Esophagus squamous epithelium (tissue), 5 donors: ENCODE data around the gene EGFL7. TPM values are rescaled to one million over a fixed set of nuclear protein-coding genes. Genes with fewer than 3 reads are reported as not detected.

Experiments
- DNase-seq: peaks from one replicate; lab custom pipeline; 2025; lab: John Stamatoyannopoulos, UW
- H3K27ac ChIP-seq, 4 donors: fragments of 200-600 bp; sonication (generic); one replicate each; pipeline ENCODE4 v1.5.1; 2016 to 2019; ENCODE audit warnings: mild to moderate bottlenecking in 1 of 4
- H3K27me3 ChIP-seq, 4 donors: fragments of 200-600 bp; sonication (generic); 1 replicate in 3 of 4; 2 replicates in 1 of 4; pipeline versions ENCODE4 v1.5.1 to v1.6.0; 2017 to 2021; ENCODE audit warnings: antibody characterized with exemption in 1 of 4
- H3K36me3 ChIP-seq, 3 donors: fragments of 200-600 bp; sonication (generic); one replicate each; pipeline ENCODE4 v1.5.1; 2016 to 2019
- H3K4me1 ChIP-seq, 3 donors: fragments of 200-600 bp; sonication (generic); one replicate each; pipeline ENCODE4 v1.5.1; 2017 to 2019
- H3K4me3 ChIP-seq, 4 donors: fragments of 200-600 bp; sonication (generic); 1 replicate in 3 of 4; 2 replicates in 1 of 4; pipeline ENCODE4 v1.5.1; 2016 to 2019; ENCODE audit warnings: mild to moderate bottlenecking in 2 of 4, moderate library complexity in 1 of 4
- H3K9me3 ChIP-seq, 3 donors: fragments of 200-600 bp; sonication (generic); one replicate each; pipeline ENCODE4 v1.5.1; 2016 to 2019
- CTCF ChIP-seq, 6 experiments: fragments of 450-650 bp in 4 of 6; fragments of 200-600 bp in 2 of 6; sonication (generic) in 2 of 6; IDR thresholded peaks; one replicate each; pipeline ENCODE4 v1.5.1; 2016 to 2019; ENCODE audit warnings: antibody characterized with exemption in 6 of 6, mild to moderate bottlenecking in 4 of 6, moderate library complexity in 4 of 6
- POLR2A ChIP-seq, 4 donors: fragments of 450-650 bp; IDR thresholded peaks; one replicate each; pipeline ENCODE4 v1.6.1; 2017; ENCODE audit warnings: antibody characterized with exemption in 4 of 4, mild to moderate bottlenecking in 4 of 4, moderate library complexity in 3 of 4
- WGBS, 2 donors: methylation state at CpG; one replicate each; pipeline ENCODE4 v1.1.5; 2018; 5-methylcytosine and 5-hydroxymethylcytosine counted together
- intact Hi-C: fragments of 100-400 bp; cut with DNase I; formaldehyde crosslinking; loops from one replicate; pipeline ENCODE4 v1.15.0; 2022
- total RNA-seq, 4 donors: library from RNA; depleted of rRNA; stranded (reverse); fragments of >200 nt; gene quantifications; one replicate each; pipeline ENCODE4 v1.1.0, GENCODE V29; 2016
- donor health status: DM: yes; HTN: yes; CAD: no.

EGFL7 gene
- total RNA-seq, 4 donors from 2014 or later, result 5.2 to 41.2 (median 21.2) TPM

- peaks cover 19 to 55% (median 19%) of the 10 kb centered on the region in 3 donors for H3K4me1 ChIP-seq
- peak overlapping the region; percentile 42 to 75 (median 66) for H3K27ac ChIP-seq
- DNase-seq, result no peak
- H3K4me3 ChIP-seq, result no peak overlapping the region
- no peak for TF ChIP-seq CTCF (IDR thresholded peaks at IDR 0.05)
- TF ChIP-seq POLR2A (IDR thresholded peaks at IDR 0.05), result no peak
- intact Hi-C loops, result no loop called here
- 60% methylated on average over 1 of the region's 8 CpGs; no CpG with 5 or more reads in 1 of the 2 donors for WGBS, 2 donors
- no peaks in the 10 kb centered on the region for H3K9me3 ChIP-seq
- peaks cover 0 to 66% (median 3%) of the 10 kb centered on the region in 4 donors for H3K27me3 ChIP-seq
- no peaks in the 10 kb centered on the region for H3K36me3 ChIP-seq
Observed at GRCh38 chr9:136714893-136715274, 52.2 kb downstream of the EGFL7 start.

- Histone ChIP-seq H3K27ac (no peak overlapping the region), H3K4me3 (no peak overlapping the region), H3K9me3 (no peaks in the 10 kb centered on the region), H3K36me3 (peaks cover 0 to 12% (median 3%) of the 10 kb centered on the region in 3 donors), H3K27me3 (peaks cover 0 to 50% (median 0%) of the 10 kb centered on the region in 4 donors), H3K4me1 (peaks cover 36 to 71% (median 38%) of the 10 kb centered on the region in 3 donors)
- WGBS, 2 donors, result 65% methylated on average over 7 of the region's 16 CpGs; no CpG with 5 or more reads in 1 of the 2 donors
- no peak for DNase-seq
- intact Hi-C loops, result no loop called here
- TF ChIP-seq POLR2A (IDR thresholded peaks at IDR 0.05), result no peak
- TF ChIP-seq CTCF (IDR thresholded peaks at IDR 0.05), result no peak
Observed at GRCh38 chr9:136717399-136717798, 54.7 kb downstream of the EGFL7 start.

GRCh38 chr9:136718345-136719194, 55.9 kb downstream of the EGFL7 start:
- DNase-seq, result no peak
- 14 to 33% methylated on average over 1 to 3 of the region's 20 CpGs for WGBS, 2 donors
- Histone ChIP-seq H3K36me3 (peaks cover 9 to 24% (median 15%) of the 10 kb centered on the region in 3 donors), H3K4me3 (no peak overlapping the region), H3K9me3 (no peaks in the 10 kb centered on the region), H3K27ac (peak overlapping the region in 2 of 4 donors; percentile 21 to 33), H3K4me1 (peaks cover 43 to 72% (median 47%) of the 10 kb centered on the region in 3 donors), H3K27me3 (peaks cover 0 to 38% (median 0%) of the 10 kb centered on the region in 4 donors)
- TF ChIP-seq POLR2A (IDR thresholded peaks at IDR 0.05) (no peak), CTCF (IDR thresholded peaks at IDR 0.05) (no peak)
- intact Hi-C loops, result no loop called here

GRCh38 chr9:136719195-136719880, 56.6 kb downstream of the EGFL7 start:
- TF ChIP-seq CTCF (IDR thresholded peaks at IDR 0.05) (peak in 1 of 6 experiments; percentile 3), POLR2A (IDR thresholded peaks at IDR 0.05) (no peak)
- H3K36me3 ChIP-seq, result peaks cover 16 to 31% (median 23%) of the 10 kb centered on the region in 3 donors
- H3K9me3 ChIP-seq, result no peaks in the 10 kb centered on the region
- no peak for DNase-seq
- peaks cover 49 to 73% (median 50%) of the 10 kb centered on the region in 3 donors for H3K4me1 ChIP-seq
- intact Hi-C loops, result no loop called here
- H3K27ac ChIP-seq, result peak overlapping the region in 2 of 4 donors; percentile 28 to 33
- H3K27me3 ChIP-seq, result peaks cover 0 to 31% (median 0%) of the 10 kb centered on the region in 4 donors
- no peak overlapping the region for H3K4me3 ChIP-seq
- WGBS, 2 donors, result 18 to 20% methylated on average over 2 to 4 of the region's 24 CpGs
